Measurements from ENCODE around the gene RUNX1. TPM values are rescaled to one million over a fixed set of nuclear protein-coding genes. Genes with fewer than 3 reads are reported as not detected.

The RUNX1 gene
- total RNA-seq, 1 donor from 2014 or later: 92.1 TPM

- no peak overlapping the region for H3K4me3 Mint-ChIP-seq
- ATAC-seq (ENCODE audit: low read depth) (no peak), DNase-seq (no peak)
- H3K27ac Mint-ChIP-seq: no peak overlapping the region
- TF ChIP-seq, protein P1, sequence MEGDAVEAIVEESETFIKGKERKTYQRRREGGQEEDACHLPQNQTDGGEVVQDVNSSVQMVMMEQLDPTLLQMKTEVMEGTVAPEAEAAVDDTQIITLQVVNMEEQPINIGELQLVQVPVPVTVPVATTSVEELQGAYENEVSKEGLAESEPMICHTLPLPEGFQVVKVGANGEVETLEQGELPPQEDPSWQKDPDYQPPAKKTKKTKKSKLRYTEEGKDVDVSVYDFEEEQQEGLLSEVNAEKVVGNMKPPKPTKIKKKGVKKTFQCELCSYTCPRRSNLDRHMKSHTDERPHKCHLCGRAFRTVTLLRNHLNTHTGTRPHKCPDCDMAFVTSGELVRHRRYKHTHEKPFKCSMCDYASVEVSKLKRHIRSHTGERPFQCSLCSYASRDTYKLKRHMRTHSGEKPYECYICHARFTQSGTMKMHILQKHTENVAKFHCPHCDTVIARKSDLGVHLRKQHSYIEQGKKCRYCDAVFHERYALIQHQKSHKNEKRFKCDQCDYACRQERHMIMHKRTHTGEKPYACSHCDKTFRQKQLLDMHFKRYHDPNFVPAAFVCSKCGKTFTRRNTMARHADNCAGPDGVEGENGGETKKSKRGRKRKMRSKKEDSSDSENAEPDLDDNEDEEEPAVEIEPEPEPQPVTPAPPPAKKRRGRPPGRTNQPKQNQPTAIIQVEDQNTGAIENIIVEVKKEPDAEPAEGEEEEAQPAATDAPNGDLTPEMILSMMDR (IDR thresholded peaks at IDR 0.05): no peak
- H3K27me3 Mint-ChIP-seq: peaks cover 9% of the 10 kb centered on the region
- intact Hi-C loops (cut with micrococcal nuclease): loop anchor here (10.0 kb wide), 1 partner anchor 787 kb away; no protein-coding TSS in a partner anchor
- ChIA-PET POLR2A (no interaction called here), CTCF (no interaction called here)
- peaks cover 8% of the 10 kb centered on the region for H3K4me1 Mint-ChIP-seq
- H3K36me3 Mint-ChIP-seq (ENCODE audit: low read depth): no peaks in the 10 kb centered on the region
- H3K9me3 Mint-ChIP-seq: no peaks in the 10 kb centered on the region
These were observed 8.3 kb upstream of the RUNX1 start for GRCh38 chr21:35057428-35057827.

- Mint-ChIP-seq H3K4me1 (peaks cover 39% of the 10 kb centered on the region), H3K27me3 (no peaks in the 10 kb centered on the region), H3K9me3 (no peaks in the 10 kb centered on the region), H3K4me3 (no peak overlapping the region), H3K27ac (no peak overlapping the region), H3K36me3 (ENCODE audit: low read depth) (peaks cover 5% of the 10 kb centered on the region)
- ATAC-seq (ENCODE audit: low read depth) (no peak), DNase-seq (no peak)
- intact Hi-C loops (cut with micrococcal nuclease): loop anchor here (10.0 kb wide), 1 partner anchor 791 kb away; no protein-coding TSS in a partner anchor
- ChIA-PET CTCF (interaction anchor here (3.9 kb wide), 1 partner anchor 347 kb away, joined by 46 read pairs; no protein-coding TSS in a partner anchor), POLR2A (no interaction called here)
- TF ChIP-seq, protein P1 (IDR thresholded peaks at IDR 0.05): no peak
These were observed 4.4 kb upstream of the RUNX1 start for GRCh38 chr21:35053356-35054096.

DNA sequence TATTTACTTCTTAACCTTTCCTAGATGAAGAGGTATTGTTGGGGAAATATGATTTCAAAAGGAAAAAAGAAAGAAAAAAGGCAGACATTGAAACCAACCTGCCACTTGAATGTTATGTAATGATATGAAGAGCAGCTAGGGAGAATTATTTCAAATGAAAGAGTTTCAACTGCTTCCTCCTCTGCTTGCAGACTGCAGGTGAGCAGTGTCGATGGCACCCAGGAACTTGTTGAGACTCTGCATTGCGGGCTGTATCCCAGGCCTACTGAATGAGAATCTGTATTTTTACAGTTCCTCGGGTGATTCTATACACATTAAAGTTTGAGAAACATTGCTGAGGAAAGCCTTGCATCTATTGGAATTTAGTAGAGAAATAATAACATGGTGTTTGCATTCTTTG lies 3.7 kb upstream of the RUNX1 start:
- intact Hi-C loops (cut with micrococcal nuclease): loop anchor here (10.0 kb wide), 1 partner anchor 792 kb away; no protein-coding TSS in a partner anchor
- H3K4me3 Mint-ChIP-seq: no peak overlapping the region
- H3K9me3 Mint-ChIP-seq: no peaks in the 10 kb centered on the region
- H3K36me3 Mint-ChIP-seq (ENCODE audit: low read depth): peaks cover 11% of the 10 kb centered on the region
- POLR2A ChIA-PET: interaction anchor here (2.0 to 7.9 kb wide), 2 partner anchors 165 to 174 kb away, joined by 5 to 290 read pairs; no protein-coding TSS in a partner anchor
- DNase-seq: no peak
- CTCF ChIA-PET: interaction anchor here (2.3 to 3.9 kb wide), 2 partner anchors 136 to 348 kb away, joined by 7 to 46 read pairs; no protein-coding TSS in a partner anchor
- ATAC-seq (ENCODE audit: low read depth): no peak
- H3K4me1 Mint-ChIP-seq: peaks cover 46% of the 10 kb centered on the region
- no peaks in the 10 kb centered on the region for H3K27me3 Mint-ChIP-seq
- TF ChIP-seq, protein P1 (IDR thresholded peaks at IDR 0.05): no peak
- H3K27ac Mint-ChIP-seq: no peak overlapping the region

- TF ChIP-seq, protein P1 (IDR thresholded peaks at IDR 0.05): no peak
- Mint-ChIP-seq H3K9me3 (no peaks in the 10 kb centered on the region), H3K27ac (peak overlapping the region; percentile 97), H3K27me3 (no peaks in the 10 kb centered on the region), H3K4me1 (peaks cover 60% of the 10 kb centered on the region), H3K4me3 (peak overlapping the region; percentile 68), H3K36me3 (ENCODE audit: low read depth) (peaks cover 15% of the 10 kb centered on the region)
- POLR2A ChIA-PET: interaction anchor here (0.6 to 7.9 kb wide), 21 partner anchors 9 to 1132 kb away, joined by 3 to 290 read pairs (median 6); partner anchors contain the start of gene SETD4
- CTCF ChIA-PET: interaction anchor here (0.7 to 4.7 kb wide), 27 partner anchors 8 to 1009 kb away, joined by 3 to 46 read pairs (median 4); partner anchors contain the start of gene SETD4
- DNase-seq: peak; percentile 54
- intact Hi-C loops (cut with micrococcal nuclease): loop anchor here (1.0 to 10.0 kb wide), 9 partner anchors 52 to 977 kb away; no protein-coding TSS in a partner anchor
- peak; percentile 45 for ATAC-seq (ENCODE audit: low read depth)
These were observed 2.3 kb upstream of the RUNX1 start for GRCh38 chr21:35051287-35051818.

Data from activated B cell treated with CpG ODN at 0.5 μM for 24 hours (primary cell).